H9 (cell line): ENCODE data around the gene BCL2L1. TPM values are rescaled to one million over a fixed set of nuclear protein-coding genes. Genes with fewer than 3 reads are reported as not detected.

ENCODE experiments used
- DNase-seq: peaks from one replicate; pipeline ENCODE4 v3.0.0-alpha.2; 2017
- H2AFZ ChIP-seq: one replicate; pipeline ENCODE4 v1.6.1; 2013; ENCODE audit warnings: mild to moderate bottlenecking, low read length, control low read depth, moderate library complexity
- H2AK5ac ChIP-seq: 2 replicates; pipeline ENCODE4 v1.6.1; 2013; ENCODE audit warnings: low read length, control low read depth, mixed read lengths; ENCODE audit not compliant: insufficient read length
- H2BK120ac ChIP-seq: one replicate; pipeline ENCODE4 v1.6.1; 2013; ENCODE audit warnings: low read depth, mild to moderate bottlenecking, low read length, control low read depth, inconsistent platforms; ENCODE audit not compliant: poor library complexity, severe bottlenecking
- H2BK12ac ChIP-seq: 2 replicates; pipeline ENCODE4 v1.6.1; 2013; ENCODE audit warnings: low read length, control low read depth, mixed read lengths, low read depth; ENCODE audit not compliant: insufficient read length
- H2BK15ac ChIP-seq: 2 replicates; pipeline ENCODE4 v1.6.1; 2013; ENCODE audit warnings: low read depth, low read length, control low read depth
- H2BK20ac ChIP-seq: one replicate; pipeline ENCODE4 v1.6.1; 2013; ENCODE audit warnings: low read depth, mild to moderate bottlenecking, low read length, control low read depth, inconsistent platforms; ENCODE audit not compliant: poor library complexity, severe bottlenecking
- H2BK5ac ChIP-seq: 2 replicates; pipeline ENCODE4 v1.6.1; 2013; ENCODE audit warnings: low read length, control low read depth, mixed read lengths; ENCODE audit not compliant: insufficient read length
- H3K14ac ChIP-seq: 2 replicates; pipeline ENCODE4 v1.6.1; 2013; ENCODE audit warnings: low read length, control low read depth; ENCODE audit not compliant: insufficient read depth
- H3K18ac ChIP-seq: 2 replicates; pipeline ENCODE4 v1.6.1; 2013; ENCODE audit warnings: low read depth, mild to moderate bottlenecking, mixed read lengths, low read length, control low read depth; ENCODE audit not compliant: insufficient read length
- H3K23ac ChIP-seq: 2 replicates; pipeline ENCODE4 v1.6.1; 2013; ENCODE audit warnings: low read length, control low read depth, mixed read lengths, low read depth; ENCODE audit not compliant: insufficient read length
- H3K23me2 ChIP-seq: 2 replicates; pipeline ENCODE4 v1.6.1; 2013; ENCODE audit warnings: low read depth, mild to moderate bottlenecking, mixed read lengths, low read length, control low read depth; ENCODE audit not compliant: insufficient read length, poor library complexity, severe bottlenecking
- H3K27ac ChIP-seq: 2 replicates; pipeline ENCODE4 v1.5.1; 2013; ENCODE audit warnings: low read length, control low read depth, mixed read lengths, low read depth; ENCODE audit not compliant: insufficient read length
- H3K27me3 ChIP-seq: 2 replicates; pipeline ENCODE4 v1.6.1; 2013; ENCODE audit warnings: low read length, control low read depth, inconsistent platforms; ENCODE audit not compliant: insufficient read depth
- H3K4ac ChIP-seq: 2 replicates; pipeline ENCODE4 v1.6.1; 2013; ENCODE audit warnings: low read depth, mild to moderate bottlenecking, control low read depth, inconsistent platforms, low read length, moderate library complexity
- H3K4me1 ChIP-seq: 2 replicates; pipeline ENCODE4 v1.6.1; 2013; ENCODE audit warnings: low read length, control low read depth, inconsistent platforms; ENCODE audit not compliant: insufficient read depth
- H3K4me2 ChIP-seq: 2 replicates; pipeline ENCODE4 v1.6.1; 2013; ENCODE audit warnings: low read length, control low read depth, mixed read lengths; ENCODE audit not compliant: insufficient read length, insufficient read depth
- H3K56ac ChIP-seq: 2 replicates; pipeline ENCODE4 v1.6.1; 2013; ENCODE audit warnings: low read depth, mild to moderate bottlenecking, mixed read lengths, low read length, control low read depth; ENCODE audit not compliant: insufficient read length
- H3K79me1 ChIP-seq: 2 replicates; pipeline ENCODE4 v1.6.1; 2013; ENCODE audit warnings: low read depth, mild to moderate bottlenecking, moderate library complexity, low read length, control low read depth, inconsistent platforms; ENCODE audit not compliant: insufficient read depth, poor library complexity, severe bottlenecking
- H3K79me2 ChIP-seq: 2 replicates; pipeline ENCODE4 v1.6.1; 2013; ENCODE audit warnings: low read length, control low read depth, inconsistent platforms; ENCODE audit not compliant: insufficient read depth
- H3K9ac ChIP-seq: 2 replicates; pipeline ENCODE4 v1.6.1; 2013; ENCODE audit warnings: low read length, control low read depth, mixed read lengths; ENCODE audit not compliant: insufficient read length; ENCODE audit errors: extremely low read depth
- H3K9me3 ChIP-seq: one replicate; pipeline ENCODE4 v1.6.1; 2013; ENCODE audit warnings: low read depth, low read length, inconsistent platforms; ENCODE audit not compliant: control insufficient read depth
- H3T11ph ChIP-seq: one replicate; pipeline ENCODE4 v1.6.1; 2013; ENCODE audit warnings: mild to moderate bottlenecking, low read length, control low read depth, inconsistent platforms
- H4K20me1 ChIP-seq: one replicate; pipeline ENCODE4 v1.6.1; 2013; ENCODE audit not compliant: control insufficient read depth, insufficient read length, insufficient read depth
- H4K5ac ChIP-seq: 2 replicates; pipeline ENCODE4 v1.6.1; 2013; ENCODE audit warnings: low read depth, mild to moderate bottlenecking, mixed read lengths, low read length, control low read depth; ENCODE audit not compliant: insufficient read length
- H4K8ac ChIP-seq: replicated peaks from 2 replicates; pipeline ENCODE4 v1.6.1; 2013; ENCODE audit warnings: low read length, control low read depth, mixed read lengths, low read depth; ENCODE audit not compliant: insufficient read length
- H4K91ac ChIP-seq: 2 replicates; pipeline ENCODE4 v1.6.1; 2013; ENCODE audit warnings: low read depth, mild to moderate bottlenecking, moderate library complexity, mixed read lengths, low read length, control low read depth; ENCODE audit not compliant: insufficient read length
- H3K27ac Mint-ChIP-seq, 3 experiments: 2 replicates in 2 of 3; 3 replicates in 1 of 3; pipeline ENCODE4 v1.8.0; 2020 to 2021; ENCODE audit warnings: mixed read lengths in 3 of 3, mild to moderate bottlenecking in 1 of 3, moderate library complexity in 1 of 3
- H3K27me3 Mint-ChIP-seq: 2 replicates; pipeline ENCODE4 v1.8.0; 2021; ENCODE audit warnings: low read depth, mild to moderate bottlenecking, moderate library complexity, mixed read lengths
- H3K36me3 Mint-ChIP-seq, 3 experiments: 2 replicates in 2 of 3; 3 replicates in 1 of 3; pipeline ENCODE4 v1.8.0; 2020 to 2021; ENCODE audit warnings: low read depth in 3 of 3, mixed read lengths in 3 of 3; ENCODE audit not compliant: insufficient read depth in 1 of 3
- H3K4me1 Mint-ChIP-seq, 2 experiments: 2 replicates each; pipeline ENCODE4 v1.8.0; 2020; ENCODE audit warnings: mixed read lengths in 2 of 2
- H3K4me3 Mint-ChIP-seq, 2 experiments: 2 replicates in 1 of 2; 3 replicates in 1 of 2; pipeline ENCODE4 v1.8.0; 2020 to 2021; ENCODE audit warnings: mild to moderate bottlenecking in 2 of 2, mixed read lengths in 2 of 2, moderate library complexity in 1 of 2
- H3K9me3 Mint-ChIP-seq, 2 experiments: 2 replicates in 1 of 2; 3 replicates in 1 of 2; pipeline ENCODE4 v1.8.0; 2020; ENCODE audit warnings: mild to moderate bottlenecking in 2 of 2, mixed read lengths in 2 of 2, moderate library complexity in 1 of 2
- whole genome bisulfite sequencing: extraction: QIAGEN DNeasy Blood & Tissue Kit; methylation state at CpG from one replicate; pipeline ENCODE4 v1.1.7; 2013; ENCODE audit warnings: missing lambda C conversion rate, low lambda C conversion rate, mixed read lengths; ENCODE audit not compliant: insufficient read length; ENCODE audit errors: extremely low coverage; 5-methylcytosine and 5-hydroxymethylcytosine counted together
- total RNA-seq: library from RNA; stranded (reverse); gene quantifications from 2 replicates; pipeline ENCODE4 v1.2.1, GENCODE V29; 2021
- TF ChIP-seq, protein P1 (sequence below): fragments of 200-600 bp; sonication (generic); conservative IDR thresholded peaks from 3 replicates; pipeline ENCODE4 v1.8.0; 2021; ENCODE audit warnings: antibody characterized with exemption, mild to moderate bottlenecking

Gene BCL2L1
- total RNA-seq, 1 experiment from 2014 or later = 105 TPM

DNA sequence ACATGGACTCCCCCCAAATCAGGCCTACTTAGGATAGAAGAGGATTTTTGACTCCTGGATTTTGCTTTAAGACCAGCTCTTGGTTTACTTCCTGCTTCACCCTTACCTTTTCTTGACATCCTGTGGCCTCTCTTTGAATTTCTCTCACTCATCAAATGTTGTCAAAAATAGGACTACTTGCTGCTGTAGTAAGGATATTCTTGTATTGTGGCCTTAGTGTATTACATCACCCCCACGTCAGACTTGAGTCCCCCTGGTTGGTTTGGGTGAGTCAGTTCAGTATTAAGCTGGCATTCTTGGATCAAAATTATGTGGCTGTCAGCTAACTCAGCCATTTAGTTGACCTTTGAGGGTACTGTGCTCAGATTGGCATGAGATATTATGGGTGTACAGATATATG is 17.5 kb upstream of the BCL2L1 start:
- H3K14ac ChIP-seq = no peak overlapping the region
- TF ChIP-seq, protein P1, sequence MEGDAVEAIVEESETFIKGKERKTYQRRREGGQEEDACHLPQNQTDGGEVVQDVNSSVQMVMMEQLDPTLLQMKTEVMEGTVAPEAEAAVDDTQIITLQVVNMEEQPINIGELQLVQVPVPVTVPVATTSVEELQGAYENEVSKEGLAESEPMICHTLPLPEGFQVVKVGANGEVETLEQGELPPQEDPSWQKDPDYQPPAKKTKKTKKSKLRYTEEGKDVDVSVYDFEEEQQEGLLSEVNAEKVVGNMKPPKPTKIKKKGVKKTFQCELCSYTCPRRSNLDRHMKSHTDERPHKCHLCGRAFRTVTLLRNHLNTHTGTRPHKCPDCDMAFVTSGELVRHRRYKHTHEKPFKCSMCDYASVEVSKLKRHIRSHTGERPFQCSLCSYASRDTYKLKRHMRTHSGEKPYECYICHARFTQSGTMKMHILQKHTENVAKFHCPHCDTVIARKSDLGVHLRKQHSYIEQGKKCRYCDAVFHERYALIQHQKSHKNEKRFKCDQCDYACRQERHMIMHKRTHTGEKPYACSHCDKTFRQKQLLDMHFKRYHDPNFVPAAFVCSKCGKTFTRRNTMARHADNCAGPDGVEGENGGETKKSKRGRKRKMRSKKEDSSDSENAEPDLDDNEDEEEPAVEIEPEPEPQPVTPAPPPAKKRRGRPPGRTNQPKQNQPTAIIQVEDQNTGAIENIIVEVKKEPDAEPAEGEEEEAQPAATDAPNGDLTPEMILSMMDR = no peak
- Mint-ChIP-seq H3K36me3 (peaks cover 9 to 32% (median 20%) of the 10 kb centered on the region in 3 experiments; a peak in 6 of 7 replicates), H3K4me1 (peaks cover 2 to 3% of the 10 kb centered on the region in 2 experiments; a peak in 2 of 4 replicates), H3K27me3 (no peaks in the 10 kb centered on the region), H3K27ac (no peak overlapping the region), H3K4me3 (no peak overlapping the region), H3K9me3 (no peaks in the 10 kb centered on the region; a peak in 1 of 5 replicates)
- H4K8ac ChIP-seq = no peak overlapping the region
- no peak overlapping the region for H2BK15ac ChIP-seq
- no peak overlapping the region for H2BK20ac ChIP-seq
- H2BK12ac ChIP-seq = no peak overlapping the region
- no peaks in the 10 kb centered on the region for H3K9me3 ChIP-seq
- no peak for DNase-seq
- no peak overlapping the region for H2AFZ ChIP-seq
- no peak overlapping the region for H3K4ac ChIP-seq
- H3K79me1 ChIP-seq = no peaks in the 10 kb centered on the region
- no peaks in the 10 kb centered on the region for H4K20me1 ChIP-seq
- no peaks in the 10 kb centered on the region for H3K4me1 ChIP-seq
- H3K23ac ChIP-seq = no peak overlapping the region
- H3K18ac ChIP-seq = no peak overlapping the region
- peaks cover 8% of the 10 kb centered on the region for H3K23me2 ChIP-seq
- H3T11ph ChIP-seq = no peak overlapping the region
- H3K27ac ChIP-seq = no peak overlapping the region
- H3K27me3 ChIP-seq = no peaks in the 10 kb centered on the region
- peak overlapping the region; percentile 32 for H3K9ac ChIP-seq
- H3K56ac ChIP-seq = no peak overlapping the region
- H3K4me2 ChIP-seq = peak overlapping the region; percentile 93
- peaks cover 14% of the 10 kb centered on the region; the same call in 1 of the 2 replicates for H3K79me2 ChIP-seq
- H2BK120ac ChIP-seq = no peak overlapping the region
- no peak overlapping the region for H4K91ac ChIP-seq
- H2BK5ac ChIP-seq = no peak overlapping the region
- H2AK5ac ChIP-seq = no peak overlapping the region
- no CpG with 5 or more reads among the region's 1 CpG for WGBS
- H4K5ac ChIP-seq = no peak overlapping the region
